GM19395 (cell line): ENCODE data around the gene SLC22A3.

Experiments
- ATAC-seq: cut with Tn5 transposase; IDR thresholded peaks from one replicate; pipeline ENCODE4 v1.9.1; 2021; ENCODE audit warnings: mild to moderate bottlenecking, moderate library complexity; ENCODE audit not compliant: unreplicated experiment

Gene SLC22A3

DNA sequence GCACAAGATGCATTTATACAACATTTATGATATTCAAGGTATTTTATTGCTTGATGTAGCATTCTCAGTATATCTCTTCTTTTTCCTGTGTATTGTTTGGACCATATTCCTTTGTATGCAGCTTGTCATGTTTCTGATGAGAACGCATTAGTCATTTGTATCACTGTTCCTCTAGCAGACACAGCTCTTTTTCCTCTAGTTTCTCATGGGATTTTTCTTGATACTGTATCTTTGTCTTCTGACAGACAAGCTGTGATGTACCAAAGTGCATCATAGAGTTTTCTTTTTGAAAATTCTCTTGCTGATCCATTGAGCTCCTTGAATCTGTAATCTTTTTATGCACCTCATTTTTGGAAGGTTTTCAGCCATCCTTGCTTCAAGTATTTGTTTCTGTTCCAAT, 140.9 kb downstream of the SLC22A3 start:
- ATAC-seq = no peak

DNA sequence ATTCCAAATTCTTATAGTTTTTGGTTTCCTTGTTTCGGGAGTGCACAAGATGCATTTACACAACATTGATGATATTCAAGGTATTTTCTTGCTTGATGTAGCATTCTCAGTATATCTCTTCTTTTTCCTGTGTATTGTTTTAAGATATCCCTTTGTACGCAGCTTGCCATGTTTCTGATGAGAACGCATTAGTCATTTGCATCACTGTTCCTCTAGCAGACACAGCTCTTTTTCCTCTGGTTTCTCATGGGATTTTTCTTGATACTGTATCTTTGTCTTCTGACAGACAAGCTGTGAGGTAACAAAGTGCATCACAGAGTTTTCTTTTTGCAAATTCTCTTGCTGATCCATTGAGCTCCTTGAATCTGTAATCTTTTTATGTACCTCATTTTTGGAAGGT, 146.4 kb downstream of the SLC22A3 start:
- no peak for ATAC-seq

- ATAC-seq = no peak
Measured at GRCh38 chr6:160500639-160501038, 152.5 kb downstream of the SLC22A3 start.
